HG03139 (cell line): ENCODE measurements around the gene RASGRF2.
"Not testable (repeated sequence)": the region's sequence is repeated elsewhere in the genome, so short reads cannot be mapped to it uniquely, and the experiment has no call there.

Source experiments
- ATAC-seq: cut with Tn5 transposase; IDR thresholded peaks from one replicate; pipeline ENCODE4 v1.9.1; 2021; ENCODE audit not compliant: unreplicated experiment

RASGRF2 gene

GRCh38 chr5:81268521-81269196, 308.5 kb downstream of the RASGRF2 start:
- ATAC-seq, result no peak

- no peak for ATAC-seq
These were observed 309.7 kb downstream of the RASGRF2 start for GRCh38 chr5:81269751-81270393.

GRCh38 chr5:81270394-81271027, 310.3 kb downstream of the RASGRF2 start:
- not testable (repeated sequence) for ATAC-seq
